DMS153 (cell line): ENCODE data around the gene KLHL17.

Source experiments
- DNase-seq: peaks from one replicate; lab custom pipeline; 2025; lab: John Stamatoyannopoulos, UW

KLHL17 gene

GRCh38 chr1:923131-923990 lies 37.0 kb upstream of the KLHL17 start, which contains the start of gene SAMD11:
TSS of gene SAMD11 (plus strand) at chr1:923923. CDS start at chr1:924432, 509 bp downstream.
- DNase-seq = peak; percentile 68

DNA sequence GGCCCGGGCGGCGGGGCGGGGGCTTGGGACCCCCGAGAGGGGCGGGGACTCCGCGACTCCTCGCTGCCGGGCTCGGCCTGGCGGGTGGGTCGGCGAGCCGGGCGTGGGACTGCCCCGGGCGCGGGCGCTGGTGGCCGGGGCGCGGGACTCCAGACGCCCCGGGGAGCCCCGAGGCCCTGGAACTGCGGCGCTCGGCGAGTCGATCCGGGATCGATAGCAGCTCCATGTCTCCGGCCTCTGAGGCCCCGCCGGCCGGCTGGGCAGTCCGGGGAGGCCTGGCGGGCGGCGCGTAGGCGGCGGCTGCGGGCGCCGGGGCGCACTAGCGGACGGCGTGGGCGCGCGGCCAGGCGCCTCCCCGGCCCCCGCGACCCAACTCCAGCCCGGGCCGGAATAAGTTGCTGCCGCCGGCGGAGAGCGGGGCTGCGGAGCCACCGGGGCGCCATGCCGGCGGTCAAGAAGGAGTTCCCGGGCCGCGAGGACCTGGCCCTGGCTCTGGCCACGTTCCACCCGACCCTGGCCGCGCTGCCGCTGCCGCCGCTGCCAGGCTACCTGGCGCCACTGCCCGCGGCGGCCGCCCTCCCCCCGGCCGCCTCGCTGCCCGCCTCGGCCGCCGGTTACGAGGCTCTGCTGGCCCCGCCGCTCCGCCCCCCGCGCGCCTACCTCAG lies 36.3 kb upstream of the KLHL17 start:
- DNase-seq = no peak

- no peak for DNase-seq
Measured at GRCh38 chr1:924656-925560, 35.5 kb upstream of the KLHL17 start.

GRCh38 chr1:925561-926421 lies 34.6 kb upstream of the KLHL17 start:
- DNase-seq = no peak

GRCh38 chr1:927234-927633 lies 33.1 kb upstream of the KLHL17 start:
- DNase-seq = no peak

DNA sequence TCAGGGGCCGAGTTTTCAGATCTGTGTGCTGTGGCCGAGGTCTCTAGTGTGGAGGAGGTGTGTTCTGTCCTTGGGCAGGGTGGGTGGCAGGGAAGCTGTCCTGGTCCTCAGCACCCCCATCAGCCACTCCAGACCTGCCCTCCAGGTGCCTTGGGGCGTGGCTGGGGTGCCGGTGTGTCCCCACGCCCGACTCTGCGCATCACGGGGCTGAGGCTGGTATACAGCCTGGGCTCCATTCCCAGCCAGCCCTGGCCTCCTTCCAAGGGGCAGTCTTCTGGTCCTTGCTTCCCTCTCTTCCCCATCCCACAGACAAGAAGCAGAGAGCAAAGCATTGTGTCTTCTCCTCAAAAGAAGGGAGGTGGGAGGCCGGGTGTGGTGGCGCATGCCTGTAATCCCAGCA lies 32.6 kb upstream of the KLHL17 start:
- no peak for DNase-seq

DNA sequence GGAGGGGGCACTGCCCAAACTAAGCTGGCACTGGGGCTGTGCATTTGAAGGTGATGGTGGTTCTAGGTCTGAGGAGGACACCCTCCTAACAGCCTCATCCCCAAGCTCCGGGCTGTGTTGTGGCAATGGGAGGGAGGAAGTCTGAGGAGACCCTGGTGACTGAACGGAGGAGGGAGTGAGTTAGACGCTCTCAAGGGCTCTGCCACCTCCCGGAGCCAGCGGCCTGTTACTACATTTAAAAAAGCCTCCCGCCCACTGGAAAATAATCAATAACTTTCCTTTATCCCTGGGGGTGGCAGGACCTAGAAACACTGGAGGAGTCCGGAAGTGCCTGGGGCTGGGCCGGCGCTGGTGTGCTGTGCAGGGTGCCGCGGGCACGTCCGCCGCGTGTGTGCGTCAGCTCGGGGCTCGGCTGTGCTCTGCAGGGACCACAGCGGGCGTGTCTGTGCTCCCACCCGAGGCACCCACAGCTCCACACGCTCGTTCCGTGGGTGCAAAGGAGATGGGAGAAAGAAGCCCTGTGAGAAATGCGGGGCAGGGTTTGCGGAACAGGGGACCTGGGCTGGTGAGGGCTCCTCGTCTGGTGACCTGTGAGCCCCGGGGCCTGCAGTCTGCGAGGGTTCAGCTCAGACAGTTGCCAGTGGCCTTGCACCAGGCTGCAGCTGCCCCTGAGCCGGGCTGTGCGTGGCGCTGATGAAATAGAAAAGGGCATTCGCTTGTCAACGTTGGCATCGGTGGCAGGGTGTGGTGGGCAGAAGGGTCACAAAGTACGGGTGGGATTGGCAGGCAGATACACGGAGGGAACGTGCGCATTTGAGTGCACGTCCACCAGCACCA lies 31.3 kb upstream of the KLHL17 start:
- DNase-seq = no peak

- no peak for DNase-seq
Measured at GRCh38 chr1:929712-930632, 30.4 kb upstream of the KLHL17 start.

- no peak for DNase-seq
Measured at GRCh38 chr1:930633-931138, 29.7 kb upstream of the KLHL17 start.

DNA sequence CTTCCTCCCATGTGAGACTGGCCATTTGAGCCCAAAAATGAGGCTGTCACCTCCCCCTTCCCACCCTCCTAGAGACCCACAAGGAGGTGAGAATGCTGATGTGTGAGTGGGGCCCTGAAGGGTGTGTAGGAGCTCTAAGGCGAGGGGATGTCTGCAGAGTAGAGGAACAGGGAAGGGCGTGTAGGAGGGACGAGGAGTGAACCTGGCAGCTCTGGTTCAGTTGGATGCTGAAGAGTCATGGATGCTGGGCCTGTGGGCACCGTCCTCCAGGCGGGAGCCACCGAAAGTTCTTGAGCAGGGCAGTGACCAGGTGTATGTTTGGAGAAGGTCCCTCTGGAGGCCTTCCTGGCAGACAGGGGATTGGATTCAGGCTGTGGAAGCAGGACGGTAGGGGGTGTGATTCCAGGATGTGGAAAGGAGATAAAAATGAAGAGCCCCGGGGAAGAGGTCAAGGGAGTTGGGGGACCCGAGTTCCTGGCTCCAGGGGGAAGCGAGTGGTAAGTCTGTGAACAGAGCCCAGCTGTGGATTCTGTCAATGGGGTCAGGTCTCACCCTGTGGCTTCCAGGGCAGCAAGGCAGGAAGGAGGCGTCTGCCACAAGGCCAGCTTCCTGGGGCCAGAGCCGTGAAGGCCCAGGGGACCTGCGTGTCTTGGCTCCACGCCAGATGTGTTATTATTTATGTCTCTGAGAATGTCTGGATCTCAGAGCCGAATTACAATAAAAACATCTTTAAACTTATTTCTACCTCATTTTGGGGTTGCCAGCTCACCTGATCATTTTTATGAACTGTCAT lies 28.8 kb upstream of the KLHL17 start:
- no peak for DNase-seq

DNA sequence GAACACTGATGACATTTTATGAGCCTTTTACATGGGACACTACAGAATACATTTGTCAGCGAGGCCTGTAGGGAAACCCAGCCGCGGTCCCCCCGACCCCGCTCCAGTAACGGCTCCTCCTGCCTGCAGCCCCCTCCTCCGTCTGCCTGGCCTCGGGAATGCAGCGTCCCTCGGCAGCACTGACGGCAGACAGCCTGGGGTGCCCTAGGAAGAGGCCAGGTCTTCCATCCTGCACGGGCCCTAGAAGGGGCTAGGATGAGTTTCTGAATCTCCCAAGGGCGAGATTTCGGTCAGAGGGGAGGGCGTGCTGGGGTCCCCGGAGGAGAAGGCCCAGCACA lies 28.2 kb upstream of the KLHL17 start:
- DNase-seq = no peak

DNA sequence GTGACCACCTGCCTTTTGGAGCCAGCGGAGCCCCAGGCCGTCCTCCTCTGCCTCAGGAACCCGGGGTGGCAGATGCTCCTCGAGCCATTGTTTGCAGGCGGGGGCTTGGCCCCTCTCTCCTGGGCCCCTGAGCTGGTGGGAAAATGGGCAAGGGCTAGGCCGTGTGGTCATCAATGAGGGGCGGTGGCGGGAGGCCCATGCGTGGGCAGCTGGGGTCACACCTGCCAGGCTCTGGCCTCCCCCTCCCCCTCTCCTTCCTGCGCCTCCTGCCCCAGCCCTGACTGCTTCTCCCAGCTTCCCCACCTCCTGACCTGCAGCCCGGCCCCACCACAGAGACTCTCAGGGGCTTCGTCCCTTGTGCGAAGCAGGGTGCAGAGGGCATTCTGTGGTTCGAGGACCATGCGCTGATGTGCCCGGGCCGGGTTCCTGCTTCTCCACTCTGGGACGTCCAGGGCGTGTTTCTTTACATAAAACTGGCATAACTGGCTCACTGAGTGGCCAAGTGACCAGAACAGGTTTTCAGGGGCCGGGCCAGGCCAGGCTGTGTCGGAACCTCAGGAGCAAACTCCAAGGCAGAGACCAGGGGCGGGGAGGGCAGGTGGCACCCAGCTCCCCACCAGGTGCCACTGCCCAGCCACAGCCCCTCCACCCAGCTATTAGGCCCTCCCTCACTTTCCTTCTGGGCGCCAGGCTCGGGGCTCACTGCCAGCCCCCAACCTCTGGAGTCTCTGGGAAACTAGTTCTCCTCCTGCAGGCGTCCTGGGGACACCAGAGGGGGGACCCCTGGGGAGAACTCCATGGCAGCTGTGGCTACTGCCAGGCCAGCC lies 27.4 kb upstream of the KLHL17 start:
- no peak for DNase-seq

DNA sequence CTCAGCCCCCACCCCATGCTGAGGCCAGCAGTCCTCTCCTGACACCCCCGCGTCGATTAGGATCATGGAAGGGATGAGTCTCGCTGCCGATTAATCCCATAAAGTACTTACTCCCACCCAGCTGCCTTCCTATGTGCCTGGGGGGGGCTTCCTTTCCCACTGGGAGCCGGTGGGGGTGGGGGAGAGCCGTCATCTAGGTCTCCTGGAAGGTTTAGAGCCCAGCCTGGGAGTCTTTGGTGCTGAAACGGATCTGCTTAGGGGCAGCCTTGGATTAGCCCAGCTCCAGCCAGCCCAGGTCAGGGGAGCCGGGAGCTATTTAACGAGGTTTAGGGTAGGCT lies 26.8 kb upstream of the KLHL17 start:
- DNase-seq = no peak

DNA sequence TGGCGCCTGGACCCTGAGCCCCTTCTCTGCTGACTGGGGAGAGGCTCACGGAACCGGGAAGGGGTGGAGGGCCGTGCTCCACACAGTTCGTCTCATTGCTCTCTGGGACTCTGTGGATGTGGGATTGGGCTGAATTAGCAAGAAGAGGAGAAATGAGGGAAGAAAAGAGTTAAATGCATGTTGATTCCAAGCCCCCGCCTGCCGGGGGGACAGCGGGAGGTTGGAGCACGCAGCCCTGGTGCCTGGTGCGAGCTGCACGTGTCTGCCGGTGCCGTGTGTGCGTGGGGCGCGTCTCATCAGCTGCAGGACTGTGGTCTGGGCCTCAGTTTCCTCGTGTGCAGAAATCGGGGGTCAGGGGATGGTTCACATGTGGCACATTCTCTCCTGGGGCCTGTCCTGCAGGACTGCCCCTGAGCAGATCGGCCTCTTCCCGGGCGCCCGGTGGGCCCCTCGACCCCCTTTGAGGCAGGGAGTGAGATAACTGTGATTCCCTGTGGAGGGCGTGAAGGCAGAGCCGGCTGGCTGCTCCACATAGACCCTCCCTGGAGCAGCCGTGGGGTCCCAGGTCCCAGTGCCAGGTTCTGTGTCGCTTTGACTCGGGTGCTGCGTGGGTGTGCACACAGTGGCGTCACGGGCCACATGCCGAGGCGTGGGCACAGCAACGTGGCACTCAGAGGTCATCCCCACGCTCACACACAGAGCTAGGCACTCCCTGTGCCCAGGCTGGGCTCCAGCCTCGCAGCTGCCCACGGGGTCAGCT lies 25.2 kb upstream of the KLHL17 start:
- DNase-seq = no peak

GRCh38 chr1:935751-936231 lies 24.6 kb upstream of the KLHL17 start:
- DNase-seq = peak; percentile 37

DNA sequence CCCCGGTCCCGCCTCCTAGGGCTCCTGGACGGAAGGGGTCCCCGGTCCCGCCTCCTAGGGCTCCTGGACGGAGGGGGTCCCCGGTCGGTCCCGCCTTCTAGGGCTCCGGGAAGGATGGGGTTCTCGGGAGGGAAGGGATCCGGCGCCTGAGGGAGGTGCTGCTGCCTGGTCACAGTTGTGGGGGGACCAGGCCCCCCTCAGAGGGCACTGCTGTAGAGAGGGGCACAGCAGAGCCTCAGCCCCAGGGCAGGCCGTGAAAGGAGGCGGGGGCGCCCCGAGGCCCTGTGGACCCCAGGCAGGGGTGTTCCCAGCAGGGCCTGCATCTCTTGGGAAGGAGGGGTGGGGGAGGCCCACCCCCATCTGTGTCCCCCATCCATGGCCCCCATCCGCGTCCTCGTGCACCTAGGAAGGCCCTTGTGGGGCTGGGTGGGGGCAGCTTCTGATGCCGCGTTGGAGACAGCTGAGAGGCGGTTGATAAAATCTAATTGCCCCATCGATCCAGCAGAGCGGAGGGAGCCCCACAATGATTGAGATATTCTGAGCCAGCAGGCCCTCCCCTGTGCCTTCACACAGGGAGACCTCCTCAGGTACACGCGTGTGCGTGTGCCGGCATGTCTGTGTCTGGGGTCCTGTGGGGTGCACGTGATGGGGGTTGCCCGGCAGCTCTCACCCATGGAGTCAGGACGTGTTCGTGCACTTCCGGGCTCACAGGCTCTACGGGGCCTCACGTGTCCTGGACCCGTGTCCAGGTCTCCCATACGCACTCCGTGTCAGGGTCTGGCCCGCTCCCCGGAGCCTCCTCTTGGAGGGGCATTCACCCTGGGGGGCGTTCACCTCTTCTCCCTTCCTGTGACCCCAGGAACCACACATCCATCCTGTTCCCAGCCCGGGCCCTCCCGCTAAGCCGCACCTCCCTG lies 23.8 kb upstream of the KLHL17 start:
- DNase-seq = no peak
